Fibroblast of mammary gland (primary cell): ENCODE results near the gene DUSP18.
A peak's percentile ranks its signal among the peaks of the same experiment; 100 is the strongest.

Experiments used
- DNase-seq: peaks from one replicate; pipeline ENCODE4 v3.0.0-alpha.2; 2010; ENCODE audit warnings: low read depth
- H3K4me3 ChIP-seq: 2 replicates; pipeline ENCODE4 v1.5.1; 2011; ENCODE audit warnings: low read depth, mild to moderate bottlenecking, low read length, moderate library complexity; ENCODE audit not compliant: control insufficient read depth
- TF ChIP-seq, protein P1 (sequence below): conservative IDR thresholded peaks from 2 replicates; pipeline ENCODE4 v1.5.1; 2011; ENCODE audit warnings: low read depth, low read length, inconsistent platforms; ENCODE audit not compliant: control insufficient read depth, insufficient read depth

Gene DUSP18

DNA sequence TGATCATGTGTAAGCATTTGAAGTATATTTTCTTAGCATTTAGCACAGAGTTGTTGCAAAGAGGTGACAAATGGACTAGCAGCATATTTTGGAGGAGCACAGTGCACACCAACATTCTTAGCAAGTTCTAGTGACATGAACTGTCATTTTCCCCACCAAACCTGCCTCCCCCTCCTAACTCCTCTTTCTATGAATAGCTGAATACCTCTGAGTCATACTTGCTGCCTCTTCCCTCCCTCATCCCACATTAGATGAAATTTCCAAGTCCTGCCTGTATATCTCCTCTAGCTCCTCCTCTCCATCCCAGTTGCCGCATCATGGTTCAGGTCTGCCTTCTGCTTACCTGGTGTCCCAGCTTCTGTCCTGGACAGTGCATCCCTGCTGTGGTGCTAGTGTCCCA, 34.2 kb upstream of the DUSP18 start:
- DNase-seq, result peak; percentile 35
- no peak overlapping the region for H3K4me3 ChIP-seq
- TF ChIP-seq, protein P1, sequence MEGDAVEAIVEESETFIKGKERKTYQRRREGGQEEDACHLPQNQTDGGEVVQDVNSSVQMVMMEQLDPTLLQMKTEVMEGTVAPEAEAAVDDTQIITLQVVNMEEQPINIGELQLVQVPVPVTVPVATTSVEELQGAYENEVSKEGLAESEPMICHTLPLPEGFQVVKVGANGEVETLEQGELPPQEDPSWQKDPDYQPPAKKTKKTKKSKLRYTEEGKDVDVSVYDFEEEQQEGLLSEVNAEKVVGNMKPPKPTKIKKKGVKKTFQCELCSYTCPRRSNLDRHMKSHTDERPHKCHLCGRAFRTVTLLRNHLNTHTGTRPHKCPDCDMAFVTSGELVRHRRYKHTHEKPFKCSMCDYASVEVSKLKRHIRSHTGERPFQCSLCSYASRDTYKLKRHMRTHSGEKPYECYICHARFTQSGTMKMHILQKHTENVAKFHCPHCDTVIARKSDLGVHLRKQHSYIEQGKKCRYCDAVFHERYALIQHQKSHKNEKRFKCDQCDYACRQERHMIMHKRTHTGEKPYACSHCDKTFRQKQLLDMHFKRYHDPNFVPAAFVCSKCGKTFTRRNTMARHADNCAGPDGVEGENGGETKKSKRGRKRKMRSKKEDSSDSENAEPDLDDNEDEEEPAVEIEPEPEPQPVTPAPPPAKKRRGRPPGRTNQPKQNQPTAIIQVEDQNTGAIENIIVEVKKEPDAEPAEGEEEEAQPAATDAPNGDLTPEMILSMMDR, result no peak

DNA sequence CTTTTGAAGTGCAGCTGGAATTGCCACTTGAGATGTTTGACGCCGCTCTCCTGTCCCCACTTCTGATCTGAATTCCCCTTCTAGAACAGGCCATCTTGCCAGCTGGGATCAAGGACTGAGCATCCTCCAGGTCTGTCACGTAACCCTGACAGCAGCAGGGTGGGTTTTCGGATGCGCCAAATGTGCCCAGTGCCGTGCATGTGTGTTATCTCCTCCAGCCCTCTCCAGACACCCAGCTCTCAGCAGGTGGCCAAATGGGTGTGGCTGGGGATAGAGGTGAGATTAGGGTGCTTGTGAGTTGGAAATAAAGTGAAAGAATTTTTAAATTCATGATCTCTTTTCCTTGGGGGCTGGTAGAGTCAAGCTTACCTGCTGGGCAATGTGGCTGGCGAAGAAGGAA, 30.3 kb upstream of the DUSP18 start:
- TF ChIP-seq, protein P1, result no peak
- no peak for DNase-seq
- no peak overlapping the region for H3K4me3 ChIP-seq

DNA sequence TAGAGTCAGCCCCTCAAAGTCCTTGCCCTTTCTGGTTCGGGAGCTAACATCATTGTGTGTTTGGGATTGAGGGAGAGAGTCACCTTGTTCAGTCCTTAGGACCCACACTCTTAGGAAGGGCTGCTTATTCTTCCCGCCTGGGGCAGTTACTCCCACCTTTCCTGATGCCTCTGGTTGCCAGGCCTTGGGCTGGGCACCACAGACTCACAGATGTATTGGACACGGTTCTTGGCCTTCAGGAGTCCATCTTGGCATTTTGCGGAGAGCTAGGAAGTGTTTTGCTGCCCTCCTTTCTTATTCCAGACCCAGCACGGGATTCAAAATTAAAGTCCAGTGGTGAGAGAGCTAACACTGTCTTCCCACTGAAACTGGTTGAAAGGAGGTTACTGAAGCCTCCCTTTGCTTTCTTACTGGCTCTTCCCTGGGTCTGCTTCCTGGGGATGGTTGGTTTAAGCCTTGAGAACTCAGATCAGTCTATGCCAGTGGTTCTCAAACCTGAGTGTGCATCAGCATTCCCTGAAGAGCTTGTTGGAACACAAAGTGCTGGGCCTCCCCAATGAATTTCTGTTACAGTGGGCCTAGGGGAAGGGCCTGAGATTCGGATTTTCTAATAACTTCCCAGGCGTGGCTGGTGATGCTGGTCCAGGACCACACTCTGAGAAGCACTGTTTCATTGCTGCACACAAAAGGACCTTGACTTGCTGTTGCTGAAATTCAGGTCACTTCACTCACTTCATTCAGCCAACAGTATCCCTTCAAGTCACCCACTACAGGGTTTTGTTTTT, 28.4 kb upstream of the DUSP18 start:
- TF ChIP-seq, protein P1, result no peak
- DNase-seq, result no peak
- no peak overlapping the region for H3K4me3 ChIP-seq

GRCh38 chr22:30695351-30695851, 27.7 kb upstream of the DUSP18 start:
- TF ChIP-seq, protein P1, result no peak
- no peak for DNase-seq

DNA sequence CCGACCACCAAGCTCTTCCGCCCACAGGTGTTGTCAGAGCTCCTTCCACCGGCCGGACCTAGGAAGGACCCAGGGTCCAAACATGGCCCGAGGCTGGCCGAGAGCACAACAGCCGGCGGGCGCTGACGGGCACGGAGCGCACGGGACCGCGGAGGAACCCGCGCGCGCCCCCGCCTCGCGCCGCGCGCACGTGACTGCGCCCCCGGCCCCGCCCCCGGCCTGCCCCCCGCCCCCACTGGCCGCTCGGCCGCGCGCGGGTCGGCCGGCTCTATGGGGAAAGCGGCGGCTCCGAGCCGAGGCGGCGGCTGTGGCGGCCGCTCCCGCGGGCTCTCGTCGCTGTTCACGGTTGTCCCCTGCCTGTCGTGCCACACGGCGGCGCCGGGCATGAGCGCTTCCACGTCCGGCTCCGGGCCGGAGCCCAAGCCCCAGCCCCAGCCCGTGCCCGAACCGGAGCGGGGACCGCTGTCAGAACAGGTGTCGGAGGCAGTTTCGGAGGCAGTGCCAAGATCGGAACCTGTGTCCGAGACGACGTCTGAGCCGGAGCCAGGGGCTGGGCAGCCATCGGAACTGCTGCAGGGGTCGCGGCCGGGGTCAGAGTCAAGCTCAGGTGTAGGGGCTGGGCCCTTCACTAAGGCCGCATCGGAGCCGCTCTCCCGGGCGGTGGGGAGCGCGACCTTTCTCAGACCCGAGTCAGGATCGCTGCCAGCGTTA, 27.1 kb upstream of the DUSP18 start, which contains the start of gene OSBP2:
Gene OSBP2, plus strand, starts transcription at position 235 of the 711 bp plus-strand sequence. Its CDS starts 36 bp downstream, at position 271.
- TF ChIP-seq, protein P1, result no peak
- peak within 1 kb of the TSS; percentile 57 for H3K4me3 ChIP-seq
- DNase-seq, result no peak

More at GRCh38 chr22:30695351-30695851, 27.7 kb upstream of the DUSP18 start:
- peak overlapping the region; percentile 48 for H3K4me3 ChIP-seq

DNA sequence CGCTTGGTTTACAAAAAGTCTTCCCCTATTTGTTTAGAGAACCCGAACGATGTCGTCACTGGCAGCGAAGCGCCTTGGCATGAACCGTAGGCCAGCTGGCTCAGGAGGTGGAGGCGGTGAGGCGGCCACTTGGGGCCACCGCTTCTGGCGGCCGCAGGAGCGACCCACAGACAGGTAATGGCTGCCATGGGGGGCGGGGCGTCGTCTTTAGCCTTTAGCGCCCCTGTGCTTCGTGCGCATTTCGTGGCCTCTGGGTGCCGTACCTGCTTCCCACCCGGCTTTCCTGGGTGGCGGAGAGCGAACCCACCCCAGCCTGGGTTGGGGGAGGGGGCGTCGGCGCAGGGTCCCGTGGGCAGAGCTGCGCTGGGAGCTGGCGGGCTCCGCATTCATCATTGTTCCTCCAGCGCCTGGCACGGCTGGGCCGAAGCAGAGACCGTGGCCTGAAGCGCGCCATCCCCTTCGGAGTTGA, 26.5 kb upstream of the DUSP18 start:
- peak overlapping the region; percentile 57 for H3K4me3 ChIP-seq
- peak; percentile 28 for DNase-seq
- TF ChIP-seq, protein P1, result no peak
